Parathyroid adenoma (tissue), 2 donors: ENCODE data around the gene MDFI.
"Not testable (repeated sequence)": the region's sequence is repeated elsewhere in the genome, so short reads cannot be mapped to it uniquely, and the experiment has no call there.

ENCODE experiments used
- H2AFZ ChIP-seq: fragments of 300-600 bp; sonication (generic); one replicate; pipeline ENCODE4 v1.7.0; 2017; ENCODE audit warnings: antibody characterized with exemption, mild to moderate bottlenecking
- H3K27ac ChIP-seq: fragments of 300-600 bp; sonication (generic); one replicate; pipeline ENCODE4 v1.7.0; 2017
- H3K27me3 ChIP-seq: fragments of 300-600 bp; sonication (generic); one replicate; pipeline ENCODE4 v1.7.0; 2017; ENCODE audit warnings: low read length; ENCODE audit not compliant: control insufficient read depth, insufficient read depth
- H3K36me3 ChIP-seq: fragments of 300-600 bp; sonication (generic); one replicate; pipeline ENCODE4 v1.7.0; 2017; ENCODE audit warnings: low read length; ENCODE audit not compliant: control insufficient read depth, insufficient read depth
- H3K4me1 ChIP-seq: fragments of 300-600 bp; sonication (generic); one replicate; pipeline ENCODE4 v1.7.0; 2017; ENCODE audit warnings: control low read depth
- H3K4me2 ChIP-seq: fragments of 300-600 bp; sonication (generic); one replicate; pipeline ENCODE4 v1.7.0; 2017; ENCODE audit warnings: low read length
- H3K4me3 ChIP-seq: fragments of 300-600 bp; sonication (generic); one replicate; pipeline ENCODE4 v1.7.0; 2017; ENCODE audit warnings: low read depth, low read length
- H3K79me2 ChIP-seq: fragments of 300-600 bp; sonication (generic); one replicate; pipeline ENCODE4 v1.7.0; 2017; ENCODE audit warnings: control low read depth
- H3K9ac ChIP-seq: fragments of 300-600 bp; sonication (generic); one replicate; pipeline ENCODE4 v1.7.0; 2017; ENCODE audit warnings: mild to moderate bottlenecking
- H3K9me3 ChIP-seq: fragments of 300-600 bp; sonication (generic); one replicate; pipeline ENCODE4 v1.7.0; 2017; ENCODE audit warnings: low read length; ENCODE audit not compliant: control insufficient read depth
- TF ChIP-seq, protein P1 (sequence below): fragments of 300-600 bp; sonication (generic); IDR thresholded peaks from one replicate; pipeline ENCODE4 v1.7.0; 2017; ENCODE audit warnings: antibody characterized with exemption, mild to moderate bottlenecking
- donor health status: primary hyperparathyroidism.

The MDFI gene

DNA sequence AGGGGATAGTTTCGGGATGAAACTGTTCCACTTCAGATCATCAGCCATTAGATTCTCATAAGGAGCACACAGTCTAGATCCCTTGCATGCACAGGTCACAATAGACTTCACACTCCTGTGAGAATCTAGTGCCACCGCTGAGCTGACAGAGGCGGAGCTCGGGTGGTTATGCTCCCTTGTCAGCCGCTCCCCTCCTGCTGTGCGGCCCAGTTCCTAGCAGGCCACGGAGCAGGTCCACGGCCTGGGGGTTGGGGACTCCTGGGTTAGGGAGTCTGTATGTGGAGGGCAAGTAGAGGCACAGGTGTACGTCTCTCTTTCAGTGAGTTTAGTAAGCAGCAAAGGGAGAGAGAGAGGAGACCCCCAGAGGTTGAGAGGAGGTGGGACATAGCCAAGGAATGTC, 30.5 kb upstream of the MDFI start:
- Histone ChIP-seq H3K4me1 (peaks cover 8% of the 10 kb centered on the region), H3K36me3 (no peaks in the 10 kb centered on the region), H3K27ac (no peak overlapping the region), H2AFZ (no peak overlapping the region), H3K9me3 (no peaks in the 10 kb centered on the region), H3K4me3 (no peak overlapping the region), H3K27me3 (no peaks in the 10 kb centered on the region), H3K79me2 (no peaks in the 10 kb centered on the region), H3K4me2 (no peak overlapping the region), H3K9ac (no peak overlapping the region)
- TF ChIP-seq, protein P1, sequence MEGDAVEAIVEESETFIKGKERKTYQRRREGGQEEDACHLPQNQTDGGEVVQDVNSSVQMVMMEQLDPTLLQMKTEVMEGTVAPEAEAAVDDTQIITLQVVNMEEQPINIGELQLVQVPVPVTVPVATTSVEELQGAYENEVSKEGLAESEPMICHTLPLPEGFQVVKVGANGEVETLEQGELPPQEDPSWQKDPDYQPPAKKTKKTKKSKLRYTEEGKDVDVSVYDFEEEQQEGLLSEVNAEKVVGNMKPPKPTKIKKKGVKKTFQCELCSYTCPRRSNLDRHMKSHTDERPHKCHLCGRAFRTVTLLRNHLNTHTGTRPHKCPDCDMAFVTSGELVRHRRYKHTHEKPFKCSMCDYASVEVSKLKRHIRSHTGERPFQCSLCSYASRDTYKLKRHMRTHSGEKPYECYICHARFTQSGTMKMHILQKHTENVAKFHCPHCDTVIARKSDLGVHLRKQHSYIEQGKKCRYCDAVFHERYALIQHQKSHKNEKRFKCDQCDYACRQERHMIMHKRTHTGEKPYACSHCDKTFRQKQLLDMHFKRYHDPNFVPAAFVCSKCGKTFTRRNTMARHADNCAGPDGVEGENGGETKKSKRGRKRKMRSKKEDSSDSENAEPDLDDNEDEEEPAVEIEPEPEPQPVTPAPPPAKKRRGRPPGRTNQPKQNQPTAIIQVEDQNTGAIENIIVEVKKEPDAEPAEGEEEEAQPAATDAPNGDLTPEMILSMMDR, result no peak

DNA sequence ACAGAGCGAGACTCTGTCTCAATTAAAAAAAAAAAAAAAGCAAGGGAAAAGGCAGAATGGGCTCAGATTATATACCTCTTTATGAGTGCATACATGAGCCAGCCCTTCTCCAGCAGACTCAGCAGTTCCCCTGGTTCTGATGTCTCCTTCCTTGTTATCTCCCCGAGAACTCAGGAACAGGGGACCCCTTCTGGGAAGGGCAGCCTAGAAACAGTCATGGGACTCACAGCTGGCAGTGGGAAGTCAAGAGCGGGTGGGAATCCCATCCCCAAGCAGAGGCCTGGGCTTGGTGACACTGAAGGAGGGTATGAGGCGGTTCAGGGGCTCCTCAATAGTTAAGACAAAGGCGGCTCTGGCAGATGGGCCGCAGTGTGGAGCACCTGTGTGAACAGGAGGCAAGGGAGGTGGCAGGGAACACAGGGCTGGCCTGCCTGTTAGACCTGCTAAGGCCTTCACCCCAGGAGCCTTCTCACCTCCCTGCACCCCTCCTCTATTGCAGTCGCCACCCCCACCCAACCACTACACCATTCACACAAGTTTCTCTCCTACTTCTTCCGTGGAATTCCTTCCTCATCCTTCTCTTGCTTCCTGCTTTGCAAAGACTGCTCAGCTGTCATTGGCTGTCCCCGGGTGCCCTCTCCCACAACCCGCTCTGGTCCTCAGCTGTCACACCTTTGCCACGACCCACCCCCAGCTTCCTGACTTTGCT, 29.7 kb upstream of the MDFI start:
- H3K9me3 ChIP-seq, result no peaks in the 10 kb centered on the region
- H3K4me1 ChIP-seq, result peaks cover under 1% of the 10 kb centered on the region
- no peak overlapping the region for H3K4me3 ChIP-seq
- H3K9ac ChIP-seq, result no peak overlapping the region
- no peaks in the 10 kb centered on the region for H3K27me3 ChIP-seq
- no peak overlapping the region for H2AFZ ChIP-seq
- H3K27ac ChIP-seq, result no peak overlapping the region
- TF ChIP-seq, protein P1, result no peak
- H3K36me3 ChIP-seq, result no peaks in the 10 kb centered on the region
- H3K79me2 ChIP-seq, result no peaks in the 10 kb centered on the region
- no peak overlapping the region for H3K4me2 ChIP-seq

DNA sequence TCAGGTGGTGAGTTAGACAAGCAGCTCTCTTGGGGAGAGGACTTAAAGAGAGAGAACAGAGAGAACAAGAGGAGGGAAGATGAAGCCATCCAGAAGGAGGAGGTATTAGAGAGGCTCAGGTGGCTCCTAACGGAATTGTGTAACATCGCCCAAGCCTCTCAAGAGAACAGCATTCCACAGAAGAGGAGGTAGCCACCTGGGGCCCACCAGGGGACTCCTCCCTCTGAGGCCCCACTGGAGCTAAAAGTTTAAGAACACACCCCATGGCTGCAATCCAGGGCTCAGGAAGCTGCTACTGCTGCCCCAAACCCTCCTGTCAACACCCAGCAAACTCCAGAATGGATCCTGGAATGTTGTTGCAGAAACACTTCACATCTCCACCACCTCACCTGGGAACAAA, 23.6 kb upstream of the MDFI start:
- no peaks in the 10 kb centered on the region for H3K27me3 ChIP-seq
- no peak overlapping the region for H3K27ac ChIP-seq
- no peaks in the 10 kb centered on the region for H3K9me3 ChIP-seq
- H3K4me3 ChIP-seq, result no peak overlapping the region
- TF ChIP-seq, protein P1, result no peak
- no peaks in the 10 kb centered on the region for H3K4me1 ChIP-seq
- no peaks in the 10 kb centered on the region for H3K36me3 ChIP-seq
- no peak overlapping the region for H3K9ac ChIP-seq
- H3K4me2 ChIP-seq, result no peak overlapping the region
- no peaks in the 10 kb centered on the region for H3K79me2 ChIP-seq
- H2AFZ ChIP-seq, result no peak overlapping the region

DNA sequence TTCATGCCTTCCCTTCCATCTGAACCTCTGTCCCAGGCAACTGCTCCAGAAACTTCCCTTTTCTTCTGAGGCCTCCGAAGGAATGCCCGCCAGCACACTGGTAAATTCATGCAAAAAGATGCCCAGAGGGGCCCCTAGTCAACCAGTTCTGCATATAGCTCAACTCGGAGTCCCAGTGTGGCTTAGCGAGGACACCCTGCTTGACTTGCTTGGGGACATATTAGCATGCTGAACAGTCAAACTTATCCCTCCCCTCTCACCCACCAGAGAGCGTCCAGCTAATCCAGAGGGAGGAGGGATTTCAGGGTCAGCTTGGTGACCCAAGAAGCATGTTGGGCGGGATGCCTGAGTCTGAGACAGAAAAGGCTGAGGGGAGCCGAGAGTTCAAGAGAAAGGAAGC, 23.0 kb upstream of the MDFI start:
- Histone ChIP-seq H3K4me3 (no peak overlapping the region), H3K4me1 (no peaks in the 10 kb centered on the region), H3K79me2 (no peaks in the 10 kb centered on the region), H3K9me3 (no peaks in the 10 kb centered on the region), H3K36me3 (no peaks in the 10 kb centered on the region), H3K27me3 (no peaks in the 10 kb centered on the region), H2AFZ (no peak overlapping the region), H3K4me2 (no peak overlapping the region), H3K9ac (no peak overlapping the region), H3K27ac (no peak overlapping the region)
- TF ChIP-seq, protein P1, result no peak

DNA sequence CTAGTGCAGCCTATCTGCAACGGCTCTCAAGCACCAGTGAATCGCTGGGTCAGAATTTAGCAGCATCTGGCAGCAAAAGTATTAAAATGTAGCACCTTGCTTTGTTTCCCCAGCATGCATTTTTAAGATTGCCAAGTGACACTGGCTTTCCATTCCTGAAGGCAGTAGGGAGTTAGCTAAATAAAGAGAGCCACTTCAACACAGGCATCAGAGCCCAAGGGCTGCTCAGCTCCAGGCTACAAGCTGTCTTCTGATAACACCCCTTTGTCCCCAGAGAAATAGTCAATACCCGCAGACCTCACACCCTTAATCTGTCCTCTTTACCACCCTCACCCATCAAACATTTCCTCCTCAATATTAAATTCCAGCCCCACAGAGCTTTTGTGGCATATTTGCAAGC, 19.7 kb upstream of the MDFI start:
- no peaks in the 10 kb centered on the region for H3K9me3 ChIP-seq
- TF ChIP-seq, protein P1, result no peak
- no peak overlapping the region for H3K27ac ChIP-seq
- H3K4me2 ChIP-seq, result no peak overlapping the region
- H2AFZ ChIP-seq, result no peak overlapping the region
- H3K9ac ChIP-seq, result no peak overlapping the region
- H3K4me1 ChIP-seq, result no peaks in the 10 kb centered on the region
- H3K4me3 ChIP-seq, result no peak overlapping the region
- no peaks in the 10 kb centered on the region for H3K36me3 ChIP-seq
- H3K79me2 ChIP-seq, result no peaks in the 10 kb centered on the region
- H3K27me3 ChIP-seq, result no peaks in the 10 kb centered on the region

DNA sequence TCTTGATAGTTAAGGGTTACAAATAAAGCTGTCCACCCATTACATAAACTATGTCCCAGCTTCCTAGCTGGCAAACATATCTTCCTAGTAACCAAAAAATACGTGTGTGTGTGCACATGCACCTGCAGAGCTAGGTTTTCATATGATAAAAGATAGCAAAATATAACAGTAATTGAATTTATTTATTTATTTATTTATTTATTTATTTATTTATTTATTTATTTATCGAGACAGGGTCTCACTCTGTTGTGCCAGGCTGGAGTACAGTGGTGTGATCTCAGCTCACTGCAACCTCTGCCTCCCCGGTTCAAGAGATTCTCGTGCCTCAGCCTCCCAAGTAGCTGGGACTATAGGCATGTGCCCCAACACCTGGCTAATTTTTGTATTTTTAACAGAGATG, 19.1 kb upstream of the MDFI start:
- not testable (repeated sequence) for H3K27me3 ChIP-seq, H3K36me3 ChIP-seq, H3K4me2 ChIP-seq, H3K4me3 ChIP-seq, H3K4me1 ChIP-seq, H3K9ac ChIP-seq, H3K79me2 ChIP-seq, H2AFZ ChIP-seq, H3K27ac ChIP-seq, H3K9me3 ChIP-seq
